OCI-M2 (cell line): Measurements from ENCODE around the gene SHMT1.

Experiments
- DNase-seq: peaks from one replicate; lab custom pipeline; 2025; ENCODE audit not compliant: unreplicated experiment; lab: John Stamatoyannopoulos, UW

The SHMT1 gene

DNA sequence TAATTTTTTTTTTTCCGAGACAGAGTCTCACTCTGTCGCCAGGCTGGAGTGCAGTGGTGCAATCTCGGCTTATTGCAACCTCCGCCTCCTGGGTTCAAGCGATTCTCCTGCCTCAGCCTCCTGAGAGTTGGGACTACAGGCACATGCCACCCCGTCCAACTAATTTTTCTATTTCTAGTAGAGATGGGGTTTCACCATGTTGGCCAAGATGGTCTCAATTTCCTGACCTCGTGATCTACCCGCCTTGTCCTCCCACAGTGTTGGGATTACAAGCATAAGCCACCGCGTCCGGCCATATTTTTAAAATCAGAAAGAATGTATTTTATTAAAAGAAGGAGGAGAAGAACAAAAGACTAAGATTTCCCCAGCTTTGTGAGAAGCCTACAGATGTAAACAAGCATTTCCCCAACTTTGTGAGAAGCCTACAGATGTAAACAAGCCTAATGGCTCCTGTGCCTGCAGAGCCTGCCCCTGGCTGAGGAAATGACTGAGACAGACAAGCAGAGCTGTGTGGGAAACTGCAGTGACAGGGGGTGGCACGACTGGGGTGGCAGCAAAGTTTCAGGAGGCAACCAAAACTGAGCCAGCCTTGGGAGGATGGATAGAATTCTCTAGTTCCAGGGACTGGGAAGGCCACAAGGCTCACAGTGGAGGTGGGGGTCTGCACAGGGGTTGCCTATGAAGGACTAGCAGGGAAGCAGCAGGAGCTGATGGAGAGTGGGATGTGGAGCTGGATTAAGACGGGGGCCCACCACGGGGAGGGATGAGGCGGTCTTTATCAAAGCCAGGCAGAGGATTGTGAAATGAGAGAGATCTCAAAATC, 71.4 kb downstream of the SHMT1 start:
- DNase-seq, result no peak

- DNase-seq, result no peak
Observed at GRCh38 chr17:18285296-18285695, 78.1 kb downstream of the SHMT1 start.

DNA sequence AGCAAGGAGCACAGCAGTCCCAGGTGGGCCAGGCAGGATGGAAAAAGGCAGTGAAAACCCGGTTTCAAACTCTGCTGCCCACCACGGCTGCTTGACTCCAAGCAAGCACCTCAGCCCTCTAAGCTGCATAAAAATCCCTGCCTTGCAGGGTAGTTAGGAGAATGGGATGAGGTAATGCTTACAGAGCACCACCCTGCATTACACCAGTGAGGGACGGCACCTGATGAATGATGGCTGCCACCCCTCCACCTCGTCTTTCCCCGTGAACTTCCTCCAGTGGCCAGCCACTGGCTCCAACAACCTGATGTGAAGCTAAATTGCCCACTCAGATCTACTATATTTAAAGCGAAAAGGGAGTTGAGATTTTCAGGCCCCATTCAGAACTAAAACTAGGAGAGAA, 81.6 kb downstream of the SHMT1 start:
- no peak for DNase-seq

GRCh38 chr17:18280766-18281371, 82.5 kb downstream of the SHMT1 start:
- DNase-seq, result no peak

DNA sequence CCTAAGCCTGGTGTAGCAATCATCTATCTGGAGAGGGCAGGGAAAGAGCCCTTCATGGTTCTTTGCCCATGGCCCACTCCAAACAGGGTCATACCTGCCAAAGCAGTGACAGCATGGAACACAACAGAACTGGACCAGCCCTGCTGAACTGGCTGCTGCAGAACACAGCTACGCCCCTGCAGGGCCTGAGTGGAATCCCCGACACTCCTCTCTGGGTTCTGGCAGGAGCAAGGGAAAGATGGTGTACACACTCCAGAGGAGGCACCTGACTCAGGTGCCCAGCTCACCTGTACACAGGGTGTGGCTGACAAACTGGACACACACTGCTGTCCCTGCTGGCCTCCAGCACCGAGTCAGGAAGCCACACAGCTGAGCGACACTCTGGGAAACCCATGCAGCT, 83.1 kb downstream of the SHMT1 start:
- no peak for DNase-seq

- no peak for DNase-seq
Observed at GRCh38 chr17:18278867-18279266, 84.5 kb downstream of the SHMT1 start.
